GM18858 (cell line): ENCODE results near the gene CSMD2.
"Not testable (repeated sequence)": the region's sequence is repeated elsewhere in the genome, so short reads cannot be mapped to it uniquely, and the experiment has no call there.

ENCODE experiments used
- ATAC-seq: cut with Tn5 transposase; IDR thresholded peaks from one replicate; pipeline ENCODE4 v1.9.1; 2021; ENCODE audit not compliant: unreplicated experiment

CSMD2 gene

GRCh38 chr1:33516428-33516827 is 648.6 kb downstream of the CSMD2 start:
- ATAC-seq = no peak

GRCh38 chr1:33515607-33516006 is 649.4 kb downstream of the CSMD2 start:
- ATAC-seq = no peak

- ATAC-seq = no peak
These were observed 649.9 kb downstream of the CSMD2 start for GRCh38 chr1:33515112-33515511.

- no peak for ATAC-seq
These were observed 652.6 kb downstream of the CSMD2 start for GRCh38 chr1:33512226-33513011.

- not testable (repeated sequence) for ATAC-seq
These were observed 655.8 kb downstream of the CSMD2 start for GRCh38 chr1:33509276-33509675.

GRCh38 chr1:33508151-33508550 is 656.9 kb downstream of the CSMD2 start:
- ATAC-seq = no peak

GRCh38 chr1:33507661-33508060 is 657.4 kb downstream of the CSMD2 start:
- no peak for ATAC-seq

GRCh38 chr1:33503506-33503905 is 661.5 kb downstream of the CSMD2 start:
- no peak for ATAC-seq

GRCh38 chr1:33502726-33503125 is 662.3 kb downstream of the CSMD2 start:
- ATAC-seq = no peak

- ATAC-seq = no peak
These were observed 663.3 kb downstream of the CSMD2 start for GRCh38 chr1:33501774-33502173.

- no peak for ATAC-seq
These were observed 663.7 kb downstream of the CSMD2 start for GRCh38 chr1:33501309-33501708.

GRCh38 chr1:33500547-33500946 is 664.5 kb downstream of the CSMD2 start:
- ATAC-seq = no peak

- no peak for ATAC-seq
These were observed 667.6 kb downstream of the CSMD2 start for GRCh38 chr1:33497410-33497809.

GRCh38 chr1:33494929-33495328 is 670.1 kb downstream of the CSMD2 start:
- no peak for ATAC-seq

GRCh38 chr1:33488624-33489023 is 676.4 kb downstream of the CSMD2 start:
- no peak for ATAC-seq

- ATAC-seq = no peak
These were observed 682.6 kb downstream of the CSMD2 start for GRCh38 chr1:33482412-33482811.

GRCh38 chr1:33477451-33477850 is 687.6 kb downstream of the CSMD2 start:
- ATAC-seq = no peak

- no peak for ATAC-seq
These were observed 691.1 kb downstream of the CSMD2 start for GRCh38 chr1:33473900-33474299.

GRCh38 chr1:33472269-33472980 is 692.6 kb downstream of the CSMD2 start, which contains the start of gene ZSCAN20:
Gene ZSCAN20 (plus strand): TSS chr1:33472645. CDS start chr1:33479289, 6,644 bp downstream.
- ATAC-seq = peak; percentile 53

GRCh38 chr1:33471416-33471815 is 693.6 kb downstream of the CSMD2 start:
- ATAC-seq = no peak

- no peak for ATAC-seq
These were observed 694.5 kb downstream of the CSMD2 start for GRCh38 chr1:33470495-33471012.

- no peak for ATAC-seq
These were observed 695.3 kb downstream of the CSMD2 start for GRCh38 chr1:33469691-33470090.
